Glutamatergic neuron (in vitro differentiated cells): ENCODE measurements around the gene NFIC. TPM values are rescaled to one million over a fixed set of nuclear protein-coding genes. Genes with fewer than 3 reads are reported as not detected.

ENCODE experiments used
- DNase-seq: peaks from one replicate; pipeline ENCODE4 v3.0.0; 2022
- H3K27ac Mint-ChIP-seq: one replicate; pipeline ENCODE4 v1.8.0; 2020; ENCODE audit warnings: mild to moderate bottlenecking, mixed read lengths, inconsistent platforms; ENCODE audit not compliant: unreplicated experiment
- H3K27me3 Mint-ChIP-seq: one replicate; pipeline ENCODE4 v1.8.0; 2020; ENCODE audit warnings: mild to moderate bottlenecking, moderate library complexity, mixed read lengths, inconsistent platforms; ENCODE audit not compliant: unreplicated experiment
- H3K36me3 Mint-ChIP-seq: one replicate; pipeline ENCODE4 v1.8.0; 2020; ENCODE audit warnings: mild to moderate bottlenecking, mixed read lengths, inconsistent platforms; ENCODE audit not compliant: unreplicated experiment
- H3K4me1 Mint-ChIP-seq: one replicate; pipeline ENCODE4 v1.8.0; 2020; ENCODE audit warnings: mild to moderate bottlenecking, low read depth, mixed read lengths, inconsistent platforms; ENCODE audit not compliant: unreplicated experiment
- H3K4me3 Mint-ChIP-seq: one replicate; pipeline ENCODE4 v1.8.0; 2020; ENCODE audit warnings: mild to moderate bottlenecking, mixed read lengths, inconsistent platforms; ENCODE audit not compliant: unreplicated experiment
- H3K9me3 Mint-ChIP-seq: one replicate; pipeline ENCODE4 v1.8.0; 2020; ENCODE audit warnings: mild to moderate bottlenecking, moderate library complexity, mixed read lengths, inconsistent platforms; ENCODE audit not compliant: unreplicated experiment
- total RNA-seq: library from RNA; stranded (reverse); fragmentation: NEBNext Ultra II Directional; extraction: Animal tissue kit (Norgen Biotek cat#: 25700); gene quantifications from one replicate; pipeline ENCODE4 v1.2.1, GENCODE V29; 2021; ENCODE audit not compliant: unreplicated experiment
- TF ChIP-seq, protein P1 (sequence below): fragments of 200-600 bp; sonication (generic); IDR thresholded peaks from one replicate; pipeline ENCODE4 v1.5.0; 2021; ENCODE audit not compliant: partially characterized antibody, unreplicated experiment

NFIC gene
- total RNA-seq, 1 donor from 2014 or later: 2.0 TPM

DNA sequence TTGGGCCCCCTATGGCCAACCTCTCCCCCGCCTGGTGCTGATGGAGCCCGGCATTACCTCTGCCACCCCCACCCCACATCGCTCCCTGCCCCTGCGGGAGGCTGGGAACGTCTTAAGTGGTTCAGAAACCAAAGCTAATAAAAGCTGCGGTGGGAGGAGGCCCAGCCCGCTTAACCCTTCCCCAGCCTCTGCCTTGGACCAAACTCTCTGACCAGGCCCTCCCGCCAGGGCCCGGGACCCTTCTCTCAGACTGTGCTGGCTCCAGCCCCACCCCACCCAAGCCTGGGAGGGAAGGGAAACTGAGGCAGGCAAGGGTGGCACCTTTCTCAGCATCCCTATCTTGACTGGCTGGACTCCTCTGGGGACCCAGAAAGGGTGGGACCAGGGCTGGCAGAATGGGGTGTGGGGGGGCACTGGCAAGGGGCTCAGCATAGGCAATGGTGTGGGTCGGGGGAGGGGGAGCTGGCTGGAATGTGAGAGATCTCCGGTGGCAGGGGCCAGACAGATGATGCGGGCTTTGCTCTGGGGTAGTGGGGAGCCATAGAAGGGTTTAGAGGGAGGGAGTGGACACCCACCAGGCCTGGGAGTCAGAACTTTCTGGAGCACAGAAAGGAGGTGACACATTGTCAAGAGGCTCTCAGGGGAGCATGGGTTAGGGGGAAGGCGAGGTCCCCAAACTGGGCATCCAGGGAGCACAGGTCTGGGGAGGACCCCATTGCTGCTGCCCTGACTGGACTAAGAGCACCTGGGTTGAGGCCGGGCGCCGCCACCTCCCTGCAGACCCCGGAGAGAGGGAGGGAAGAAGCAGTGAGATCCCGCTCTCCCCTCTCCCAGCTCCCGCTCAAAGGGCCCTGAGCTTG, 92.1 kb downstream of the NFIC start:
- no peak for DNase-seq
- peaks cover 1% of the 10 kb centered on the region for H3K9me3 Mint-ChIP-seq
- no peaks in the 10 kb centered on the region for H3K36me3 Mint-ChIP-seq
- H3K4me3 Mint-ChIP-seq: no peak overlapping the region
- peaks cover 3% of the 10 kb centered on the region for H3K4me1 Mint-ChIP-seq
- no peak overlapping the region for H3K27ac Mint-ChIP-seq
- peaks cover 14% of the 10 kb centered on the region for H3K27me3 Mint-ChIP-seq
- TF ChIP-seq, protein P1, sequence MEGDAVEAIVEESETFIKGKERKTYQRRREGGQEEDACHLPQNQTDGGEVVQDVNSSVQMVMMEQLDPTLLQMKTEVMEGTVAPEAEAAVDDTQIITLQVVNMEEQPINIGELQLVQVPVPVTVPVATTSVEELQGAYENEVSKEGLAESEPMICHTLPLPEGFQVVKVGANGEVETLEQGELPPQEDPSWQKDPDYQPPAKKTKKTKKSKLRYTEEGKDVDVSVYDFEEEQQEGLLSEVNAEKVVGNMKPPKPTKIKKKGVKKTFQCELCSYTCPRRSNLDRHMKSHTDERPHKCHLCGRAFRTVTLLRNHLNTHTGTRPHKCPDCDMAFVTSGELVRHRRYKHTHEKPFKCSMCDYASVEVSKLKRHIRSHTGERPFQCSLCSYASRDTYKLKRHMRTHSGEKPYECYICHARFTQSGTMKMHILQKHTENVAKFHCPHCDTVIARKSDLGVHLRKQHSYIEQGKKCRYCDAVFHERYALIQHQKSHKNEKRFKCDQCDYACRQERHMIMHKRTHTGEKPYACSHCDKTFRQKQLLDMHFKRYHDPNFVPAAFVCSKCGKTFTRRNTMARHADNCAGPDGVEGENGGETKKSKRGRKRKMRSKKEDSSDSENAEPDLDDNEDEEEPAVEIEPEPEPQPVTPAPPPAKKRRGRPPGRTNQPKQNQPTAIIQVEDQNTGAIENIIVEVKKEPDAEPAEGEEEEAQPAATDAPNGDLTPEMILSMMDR: no peak

DNA sequence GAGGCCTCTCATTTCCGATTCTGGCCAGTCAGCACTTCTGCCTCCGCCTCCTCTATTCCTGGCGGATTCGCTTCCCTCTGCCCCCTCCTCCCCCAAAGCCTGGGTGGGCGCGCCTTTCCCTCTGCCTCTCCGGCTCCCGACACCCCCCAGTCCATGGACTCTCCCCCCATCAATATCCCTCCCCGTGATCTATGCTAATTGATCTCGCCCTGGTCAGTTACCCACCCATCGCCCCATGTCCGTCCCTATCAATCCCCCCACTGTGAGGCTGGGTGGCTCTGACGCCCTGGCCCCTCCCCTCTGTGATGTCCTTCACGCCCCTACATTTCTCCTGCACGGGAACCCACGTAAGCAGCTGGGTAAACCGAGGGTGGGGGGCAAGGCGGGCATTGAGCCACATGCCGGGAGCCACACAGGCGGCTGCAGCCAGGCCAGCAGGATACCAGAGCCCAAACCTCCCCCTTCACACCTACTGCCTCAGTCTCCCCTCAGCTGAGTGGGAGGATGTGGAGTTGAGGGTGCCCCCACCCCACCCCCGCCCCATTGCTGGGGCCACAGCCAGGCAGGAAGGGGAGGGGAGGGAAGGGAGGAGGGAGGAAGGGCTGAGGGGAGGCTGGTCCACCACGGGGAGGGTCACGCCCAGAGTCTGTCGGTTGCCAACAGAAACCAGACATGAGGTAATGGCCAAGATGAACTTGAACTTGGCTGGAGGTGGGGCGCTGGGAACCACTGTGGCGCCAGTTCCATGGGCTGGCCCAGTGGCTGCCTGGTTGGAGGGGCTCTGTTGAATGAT, 92.9 kb downstream of the NFIC start:
- Mint-ChIP-seq H3K4me3 (peak overlapping the region; percentile 20), H3K9me3 (peaks cover 1% of the 10 kb centered on the region)
- DNase-seq: no peak

DNA sequence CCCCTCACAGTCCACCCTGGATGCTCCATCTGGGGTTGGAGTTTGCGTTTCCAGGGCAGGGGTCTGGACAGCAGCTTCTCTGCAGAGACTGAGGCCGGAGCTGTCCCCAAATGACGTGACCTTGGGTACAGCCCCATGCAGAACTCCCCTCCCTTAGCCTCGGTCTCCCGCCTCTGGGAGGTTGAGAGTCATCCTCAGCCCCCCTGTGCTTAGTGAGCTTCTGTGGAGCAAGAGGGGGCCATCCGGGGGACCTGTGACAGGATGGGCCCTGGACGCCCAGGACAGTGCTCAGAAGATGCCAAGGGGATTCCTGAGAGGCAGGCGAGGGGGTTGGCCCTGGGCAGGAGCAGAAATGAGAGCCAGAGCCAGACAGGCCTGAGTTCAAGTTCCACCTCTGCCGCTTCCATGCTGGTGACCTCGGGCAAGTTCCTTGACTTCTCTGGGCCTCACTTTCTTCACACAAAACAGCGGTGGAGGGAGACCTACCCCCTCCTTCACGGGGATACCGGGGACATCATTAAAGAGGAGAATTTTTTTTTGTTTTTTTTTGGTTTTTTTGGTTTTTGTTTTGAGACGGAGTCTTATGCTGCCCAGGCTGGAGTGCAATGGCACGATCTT, 93.7 kb downstream of the NFIC start:
- Mint-ChIP-seq H3K9me3 (peaks cover 1% of the 10 kb centered on the region), H3K27ac (no peak overlapping the region)

More for the DNA sequence above, 92.9 kb downstream of the NFIC start:
- H3K27me3 Mint-ChIP-seq: peaks cover 14% of the 10 kb centered on the region
- H3K4me1 Mint-ChIP-seq: peaks cover 3% of the 10 kb centered on the region
- H3K27ac Mint-ChIP-seq: no peak overlapping the region
- TF ChIP-seq, protein P1: no peak
- no peaks in the 10 kb centered on the region for H3K36me3 Mint-ChIP-seq

DNA sequence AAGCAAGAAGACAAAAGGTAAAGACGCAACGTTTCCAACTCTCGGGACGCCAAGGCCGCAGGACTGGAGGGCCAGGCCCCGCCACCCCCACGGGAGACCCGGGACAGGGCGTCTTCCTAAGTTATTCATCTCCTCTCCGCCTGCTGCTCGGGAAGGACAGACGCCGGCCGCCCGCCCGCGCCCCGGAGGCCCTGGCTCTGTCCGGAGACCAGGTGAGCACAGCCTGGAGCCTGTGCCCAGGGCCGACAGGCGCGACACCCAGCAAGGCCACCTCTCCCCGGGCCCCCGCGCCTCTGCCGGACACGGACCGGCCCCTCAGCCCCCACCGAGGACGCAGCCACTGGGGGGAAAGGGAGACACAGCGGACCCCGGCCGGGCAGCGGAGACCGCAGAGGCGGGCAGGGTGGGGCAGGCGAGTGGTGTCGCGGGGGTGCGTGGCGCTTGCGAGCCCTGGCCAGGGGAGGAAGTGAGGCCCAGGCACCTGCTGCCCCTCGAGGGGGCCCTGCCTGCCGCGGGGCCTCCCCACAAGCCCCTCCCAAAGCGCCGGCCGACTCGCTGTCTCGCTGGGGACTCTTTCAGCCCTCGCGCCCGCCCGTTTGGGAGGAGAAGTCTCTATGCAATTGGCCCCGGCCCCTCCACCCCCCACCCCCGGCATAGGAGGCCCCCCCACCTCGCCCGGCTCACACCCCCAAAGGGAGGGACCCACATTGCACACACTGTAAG, 96.8 kb downstream of the NFIC start:
- Mint-ChIP-seq H3K36me3 (no peaks in the 10 kb centered on the region), H3K27me3 (peaks cover 23% of the 10 kb centered on the region), H3K27ac (no peak overlapping the region), H3K4me1 (peaks cover 3% of the 10 kb centered on the region), H3K4me3 (peak overlapping the region; percentile 67), H3K9me3 (peaks cover 1% of the 10 kb centered on the region)
- DNase-seq: peak; percentile 57
- TF ChIP-seq, protein P1: no peak

More for the DNA sequence above, 93.7 kb downstream of the NFIC start:
- DNase-seq: no peak
- H3K36me3 Mint-ChIP-seq: no peaks in the 10 kb centered on the region
- peaks cover 3% of the 10 kb centered on the region for H3K4me1 Mint-ChIP-seq
- TF ChIP-seq, protein P1: no peak
- H3K27me3 Mint-ChIP-seq: peaks cover 14% of the 10 kb centered on the region
- H3K4me3 Mint-ChIP-seq: no peak overlapping the region
